Lung (tissue), 12 donors: ENCODE measurements around the gene MIPEP. TPM values are rescaled to one million over a fixed set of nuclear protein-coding genes. Genes with fewer than 3 reads are reported as not detected.

Experiments used
- ATAC-seq: fragments of 200-7000 bp; cut with Tn5 transposase; one replicate; pipeline ENCODE4 v1.9.1; 2020; ENCODE audit warnings: moderate number of reproducible peaks; ENCODE audit not compliant: insufficient read depth, low FRiP score
- DNase-seq, 3 donors: peaks; one replicate each; pipeline ENCODE4 v3.0.0-alpha.2; 2013 to 2017
- H3K27ac ChIP-seq, 2 donors: one replicate each; pipeline ENCODE4 v1.5.1; 2013; ENCODE audit warnings: mild to moderate bottlenecking in 2 of 2, moderate library complexity in 2 of 2, control low read depth in 1 of 2, inconsistent platforms in 1 of 2, low read depth in 1 of 2, low read length in 1 of 2
- H3K27me3 ChIP-seq, 3 donors: one replicate each; pipeline ENCODE4 v1.5.1; 2013; ENCODE audit warnings: low read length in 2 of 3; ENCODE audit not compliant: control insufficient read depth in 3 of 3, insufficient read depth in 3 of 3
- H3K36me3 ChIP-seq, 4 donors: one replicate each; pipeline ENCODE4 v1.5.1; 2013; ENCODE audit warnings: low read length in 4 of 4, mild to moderate bottlenecking in 1 of 4, moderate library complexity in 1 of 4; ENCODE audit not compliant: control insufficient read depth in 4 of 4, insufficient read depth in 4 of 4
- H3K4me1 ChIP-seq, 5 donors: one replicate each; pipeline ENCODE4 v1.5.1; 2013; ENCODE audit warnings: low read length in 5 of 5, mild to moderate bottlenecking in 2 of 5, moderate library complexity in 1 of 5; ENCODE audit not compliant: control insufficient read depth in 5 of 5, insufficient read depth in 5 of 5
- H3K4me3 ChIP-seq: one replicate; pipeline ENCODE4 v1.5.1; 2013; ENCODE audit warnings: mild to moderate bottlenecking, control low read depth, moderate library complexity
- H3K9ac ChIP-seq, 2 donors: one replicate each; pipeline ENCODE4 v1.5.1; 2013; ENCODE audit warnings: low read length in 2 of 2, control low read depth in 1 of 2; ENCODE audit not compliant: insufficient read depth in 1 of 2
- H3K9me3 ChIP-seq, 4 donors: one replicate each; pipeline ENCODE4 v1.5.1; 2013; ENCODE audit warnings: low read length in 3 of 4, mild to moderate bottlenecking in 1 of 4, moderate library complexity in 1 of 4; ENCODE audit not compliant: control insufficient read depth in 4 of 4, insufficient read depth in 3 of 4
- CTCF ChIP-seq: IDR thresholded peaks from 2 replicates; pipeline ENCODE4 v1.5.1; 2012; ENCODE audit warnings: mild to moderate bottlenecking; ENCODE audit errors: control extremely low read depth, extremely low read depth
- WGBS, 2 donors: extraction: QIAGEN DNeasy Blood & Tissue Kit; methylation state at CpG; one replicate each; pipeline ENCODE4 v1.1.7; 2013; 5-methylcytosine and 5-hydroxymethylcytosine counted together
- polyA plus RNA-seq, 2 donors: library from polyadenylated mRNA; stranded (reverse); fragments of 200-250 nt; gene quantifications; one replicate each; pipeline ENCODE4 v1.2.1, GENCODE V29; 2013
- total RNA-seq, 2 donors: library from RNA; depleted of rRNA in 1 of 2; stranded (reverse); fragments of >200 nt in 1 of 2; gene quantifications; one replicate each; pipeline ENCODE4 v1.2.1, GENCODE V29; 2014 to 2021
- donor health status: control.
- donor health status: control.
- donor health status: Bipolar disorder and iron deficiency.
- donor health status: healthy.
- donor health status: DM: yes; HTN: yes; CAD: no.

MIPEP gene
- total and polyA plus RNA-seq, 4 donors = 12.9 to 35.1 (median 25.3) TPM

GRCh38 chr13:23797276-23797903 lies 91.8 kb downstream of the MIPEP start:
- H3K4me3 ChIP-seq = no peak overlapping the region
- no peak for TF ChIP-seq CTCF
- 95 to 98% methylated on average over 5 of the region's 5 CpGs for WGBS, 2 donors
- peaks cover 1 to 46% (median 10%) of the 10 kb centered on the region in 5 donors for H3K4me1 ChIP-seq
- H3K9ac ChIP-seq = no peak overlapping the region
- no peak overlapping the region for H3K27ac ChIP-seq
- ATAC-seq (no peak), DNase-seq (no peak)
- H3K9me3 ChIP-seq = no peaks in the 10 kb centered on the region
- H3K27me3 ChIP-seq = no peaks in the 10 kb centered on the region
- H3K36me3 ChIP-seq = peaks cover 0 to 13% (median 7%) of the 10 kb centered on the region in 4 donors

DNA sequence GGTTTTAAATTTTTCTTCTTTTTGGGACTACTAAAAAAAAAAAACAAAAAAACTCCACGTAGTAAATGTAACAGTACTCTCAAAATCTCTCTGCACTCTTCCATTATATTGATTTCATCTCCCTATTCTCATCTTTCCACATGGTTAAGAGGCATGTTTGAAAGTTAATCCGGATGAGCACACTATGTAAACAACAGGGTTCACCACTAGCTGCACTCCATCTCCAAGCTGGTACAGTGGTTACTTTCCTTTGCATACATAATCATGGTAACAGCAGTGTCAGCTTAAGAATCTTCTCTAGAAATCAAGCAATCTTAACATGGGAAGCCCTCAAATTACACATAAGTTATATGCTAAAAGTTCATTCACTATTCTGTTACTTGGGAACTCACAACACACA lies 92.6 kb downstream of the MIPEP start:
- Histone ChIP-seq H3K27me3 (no peaks in the 10 kb centered on the region), H3K4me3 (no peak overlapping the region), H3K36me3 (peaks cover 2 to 11% (median 7%) of the 10 kb centered on the region in 4 donors), H3K4me1 (peaks cover 1 to 47% (median 10%) of the 10 kb centered on the region in 5 donors), H3K9ac (no peak overlapping the region), H3K9me3 (no peaks in the 10 kb centered on the region), H3K27ac (no peak overlapping the region)
- 75 to 78% methylated on average over 2 of the region's 2 CpGs for WGBS, 2 donors
- DNase-seq (peak in 1 of 3 donors; percentile 34), ATAC-seq (no peak)
- no peak for TF ChIP-seq CTCF

GRCh38 chr13:23794267-23795161 lies 94.7 kb downstream of the MIPEP start:
- H3K27ac ChIP-seq = peak overlapping the region in 1 of 2 donors; percentile 14
- ATAC-seq (no peak), DNase-seq (peak; percentile 37 to 98 (median 97))
- H3K9me3 ChIP-seq = no peaks in the 10 kb centered on the region
- no peak for TF ChIP-seq CTCF
- no peaks in the 10 kb centered on the region for H3K27me3 ChIP-seq
- peaks cover 2 to 11% (median 7%) of the 10 kb centered on the region in 4 donors for H3K36me3 ChIP-seq
- no peak overlapping the region for H3K4me3 ChIP-seq
- 42 to 55% methylated on average over 7 of the region's 7 CpGs for WGBS, 2 donors
- peak overlapping the region in 1 of 2 donors; percentile 17 for H3K9ac ChIP-seq
- peaks cover 3 to 52% (median 15%) of the 10 kb centered on the region in 5 donors for H3K4me1 ChIP-seq
